Posterior vena cava (tissue), 2 donors: Measurements from ENCODE around the gene CBFA2T3. TPM values are rescaled to one million over a fixed set of nuclear protein-coding genes. Genes with fewer than 3 reads are reported as not detected.
"Not testable (repeated sequence)": the region's sequence is repeated elsewhere in the genome, so short reads cannot be mapped to it uniquely, and the experiment has no call there.

Source experiments
- DNase-seq: peaks from one replicate; pipeline ENCODE4 v3.0.0-alpha.2; 2020; ENCODE audit warnings: low spot score
- intact Hi-C, 2 donors: fragments of 100-400 bp; cut with DNase I; formaldehyde crosslinking; loops; one replicate each; pipeline versions ENCODE4 v1.14.1 to v1.14.2; 2022 to 2023
- total RNA-seq, 2 donors: library from RNA; stranded (reverse); fragmentation: NEBNext Ultra II Directional; extraction: Animal tissue kit (Norgen Biotek cat#: 25700); gene quantifications; one replicate each; pipeline ENCODE4 v1.2.1, GENCODE V29; 2021
- donor health status: DM: yes; HTN: yes; CAD: no.
- donor health status: DM: yes; HTN: yes; CAD: no.

Gene CBFA2T3
- total RNA-seq, 2 donors from 2014 or later = 4.7 to 5.1 TPM

- DNase-seq, intact Hi-C loops: not testable (repeated sequence)
These were observed 25.1 kb upstream of the CBFA2T3 start for GRCh38 chr16:89002081-89002480.

GRCh38 chr16:89001117-89002027 is 24.4 kb upstream of the CBFA2T3 start:
- intact Hi-C loops = no loop called here
- no peak for DNase-seq

GRCh38 chr16:89000207-89000959 is 23.4 kb upstream of the CBFA2T3 start:
- intact Hi-C loops = no loop called here
- no peak for DNase-seq

GRCh38 chr16:88999457-89000206 is 22.6 kb upstream of the CBFA2T3 start:
- no peak for DNase-seq
- intact Hi-C loops = no loop called here

- intact Hi-C loops = loop anchor here in 1 of 2 donors (1.0 kb wide), 1 partner anchor 20 kb away; no protein-coding TSS in a partner anchor
- DNase-seq = no peak
These were observed 18.9 kb upstream of the CBFA2T3 start for GRCh38 chr16:88995746-88996535.

GRCh38 chr16:88995194-88995593 is 18.2 kb upstream of the CBFA2T3 start:
- intact Hi-C loops = no loop called here
- DNase-seq = no peak

- intact Hi-C loops = no loop called here
- no peak for DNase-seq
These were observed 17.7 kb upstream of the CBFA2T3 start for GRCh38 chr16:88994695-88995094.

GRCh38 chr16:88993946-88994600 is 17.1 kb upstream of the CBFA2T3 start:
- no peak for DNase-seq
- intact Hi-C loops = no loop called here

- no peak for DNase-seq
- intact Hi-C loops = no loop called here
These were observed 16.3 kb upstream of the CBFA2T3 start for GRCh38 chr16:88993166-88993761.

- no peak for DNase-seq
- intact Hi-C loops = no loop called here
These were observed 15.6 kb upstream of the CBFA2T3 start for GRCh38 chr16:88992351-88993165.

- DNase-seq = no peak
- intact Hi-C loops = no loop called here
These were observed 14.9 kb upstream of the CBFA2T3 start for GRCh38 chr16:88991813-88992350.

GRCh38 chr16:88989852-88990547 is 13.0 kb upstream of the CBFA2T3 start:
- intact Hi-C loops = no loop called here
- DNase-seq = no peak

GRCh38 chr16:88988980-88989811 is 12.2 kb upstream of the CBFA2T3 start:
- intact Hi-C loops = no loop called here
- DNase-seq = no peak

GRCh38 chr16:88985521-88985920 is 8.5 kb upstream of the CBFA2T3 start:
- intact Hi-C loops = no loop called here
- DNase-seq = no peak
